Activated naive CD4-positive, alpha-beta T cell treated with anti-CD3 and anti-CD28 coated beads, Interleukin-2, amount 50 U/mL, for 24 hours (primary cell): Measurements from ENCODE around the gene DIAPH1.
A peak's percentile ranks its signal among the peaks of the same experiment; 100 is the strongest.
"Not testable (repeated sequence)": the region's sequence is repeated elsewhere in the genome, so short reads cannot be mapped to it uniquely, and the experiment has no call there.

ENCODE experiments used
- H3K27ac Mint-ChIP-seq: one replicate; pipeline ENCODE4 v1.8.0; 2021; ENCODE audit warnings: mild to moderate bottlenecking, mixed read lengths
- H3K27me3 Mint-ChIP-seq: one replicate; pipeline ENCODE4 v1.8.0; 2021; ENCODE audit warnings: mixed read lengths
- H3K36me3 Mint-ChIP-seq: one replicate; pipeline ENCODE4 v1.8.0; 2021; ENCODE audit warnings: mixed read lengths
- H3K4me1 Mint-ChIP-seq: one replicate; pipeline ENCODE4 v1.8.0; 2021; ENCODE audit warnings: mixed read lengths
- H3K4me3 Mint-ChIP-seq: one replicate; pipeline ENCODE4 v1.8.0; 2021; ENCODE audit warnings: mild to moderate bottlenecking, mixed read lengths
- H3K9me3 Mint-ChIP-seq: one replicate; pipeline ENCODE4 v1.8.0; 2021; ENCODE audit warnings: mixed read lengths

DIAPH1 gene

GRCh38 chr5:141632650-141633049, 13.8 kb upstream of the DIAPH1 start:
- H3K4me1 Mint-ChIP-seq, result peaks cover 43% of the 10 kb centered on the region
- H3K4me3 Mint-ChIP-seq, result no peak overlapping the region
- no peaks in the 10 kb centered on the region for H3K9me3 Mint-ChIP-seq
- no peak overlapping the region for H3K27ac Mint-ChIP-seq
- no peaks in the 10 kb centered on the region for H3K27me3 Mint-ChIP-seq
- peaks cover 6% of the 10 kb centered on the region for H3K36me3 Mint-ChIP-seq

- Mint-ChIP-seq H3K27me3 (no peaks in the 10 kb centered on the region), H3K9me3 (no peaks in the 10 kb centered on the region), H3K36me3 (peaks cover 9% of the 10 kb centered on the region), H3K27ac (no peak overlapping the region), H3K4me3 (no peak overlapping the region), H3K4me1 (peaks cover 36% of the 10 kb centered on the region)
Observed at GRCh38 chr5:141630570-141631140, 11.9 kb upstream of the DIAPH1 start.

- Mint-ChIP-seq H3K4me1 (peaks cover 26% of the 10 kb centered on the region), H3K36me3 (peaks cover 18% of the 10 kb centered on the region), H3K9me3 (no peaks in the 10 kb centered on the region), H3K27ac (no peak overlapping the region), H3K27me3 (no peaks in the 10 kb centered on the region), H3K4me3 (no peak overlapping the region)
Observed at GRCh38 chr5:141628175-141628788, 9.5 kb upstream of the DIAPH1 start.

- peaks cover 39% of the 10 kb centered on the region for H3K4me1 Mint-ChIP-seq
- peak overlapping the region; percentile 52 for H3K27ac Mint-ChIP-seq
- H3K36me3 Mint-ChIP-seq, result peaks cover 19% of the 10 kb centered on the region
- H3K27me3 Mint-ChIP-seq, result no peaks in the 10 kb centered on the region
- no peaks in the 10 kb centered on the region for H3K9me3 Mint-ChIP-seq
- H3K4me3 Mint-ChIP-seq, result peak overlapping the region; percentile 9
Observed at GRCh38 chr5:141623611-141624010, 4.8 kb upstream of the DIAPH1 start.

- Mint-ChIP-seq H3K27ac (peak overlapping the region; percentile 52), H3K36me3 (peaks cover 19% of the 10 kb centered on the region), H3K4me1 (peaks cover 39% of the 10 kb centered on the region), H3K4me3 (peak overlapping the region; percentile 9), H3K9me3 (no peaks in the 10 kb centered on the region), H3K27me3 (no peaks in the 10 kb centered on the region)
Observed at GRCh38 chr5:141623186-141623585, 4.4 kb upstream of the DIAPH1 start.

- H3K27ac Mint-ChIP-seq, result peak overlapping the region; percentile 99
- H3K27me3 Mint-ChIP-seq, result no peaks in the 10 kb centered on the region
- H3K4me1 Mint-ChIP-seq, result peaks cover 67% of the 10 kb centered on the region
- peak overlapping the region; percentile 97 for H3K4me3 Mint-ChIP-seq
- no peaks in the 10 kb centered on the region for H3K9me3 Mint-ChIP-seq
- H3K36me3 Mint-ChIP-seq, result peaks cover 5% of the 10 kb centered on the region
Observed at GRCh38 chr5:141618030-141618803, 583 bp downstream of the DIAPH1 start.

- Mint-ChIP-seq H3K4me1 (peaks cover 68% of the 10 kb centered on the region), H3K27me3 (no peaks in the 10 kb centered on the region), H3K36me3 (peaks cover 6% of the 10 kb centered on the region)
Observed at GRCh38 chr5:141617682-141618029, 1.1 kb downstream of the DIAPH1 start.

GRCh38 chr5:141617128-141617527, 1.7 kb downstream of the DIAPH1 start:
- Mint-ChIP-seq H3K36me3 (peaks cover 6% of the 10 kb centered on the region), H3K4me3 (peak overlapping the region; percentile 97), H3K27me3 (no peaks in the 10 kb centered on the region), H3K4me1 (peaks cover 70% of the 10 kb centered on the region), H3K9me3 (no peaks in the 10 kb centered on the region), H3K27ac (peak overlapping the region; percentile 99)

More at GRCh38 chr5:141617682-141618029, 1.1 kb downstream of the DIAPH1 start:
- Mint-ChIP-seq H3K4me3 (peak overlapping the region; percentile 97), H3K27ac (peak overlapping the region; percentile 99), H3K9me3 (no peaks in the 10 kb centered on the region)

- H3K27me3 Mint-ChIP-seq, result no peaks in the 10 kb centered on the region
- H3K27ac Mint-ChIP-seq, result peak overlapping the region; percentile 99
- H3K36me3 Mint-ChIP-seq, result peaks cover 6% of the 10 kb centered on the region
- no peaks in the 10 kb centered on the region for H3K9me3 Mint-ChIP-seq
- peaks cover 69% of the 10 kb centered on the region for H3K4me1 Mint-ChIP-seq
- peak overlapping the region; percentile 97 for H3K4me3 Mint-ChIP-seq
Observed at GRCh38 chr5:141615991-141616720, 2.6 kb downstream of the DIAPH1 start.

GRCh38 chr5:141613344-141613743, 5.5 kb downstream of the DIAPH1 start:
- Mint-ChIP-seq H3K36me3 (peaks cover 9% of the 10 kb centered on the region), H3K27me3 (no peaks in the 10 kb centered on the region), H3K27ac (peak overlapping the region; percentile 6), H3K9me3 (no peaks in the 10 kb centered on the region), H3K4me1 (peaks cover 82% of the 10 kb centered on the region), H3K4me3 (peak overlapping the region; percentile 67)

- H3K36me3 Mint-ChIP-seq, result peaks cover 15% of the 10 kb centered on the region
- no peaks in the 10 kb centered on the region for H3K9me3 Mint-ChIP-seq
- H3K27me3 Mint-ChIP-seq, result no peaks in the 10 kb centered on the region
- peak overlapping the region; percentile 87 for H3K27ac Mint-ChIP-seq
- peak overlapping the region; percentile 43 for H3K4me3 Mint-ChIP-seq
- peaks cover 89% of the 10 kb centered on the region for H3K4me1 Mint-ChIP-seq
Observed at GRCh38 chr5:141611289-141611688, 7.5 kb downstream of the DIAPH1 start.

- H3K9me3 Mint-ChIP-seq, H3K27me3 Mint-ChIP-seq: not testable (repeated sequence)
- Mint-ChIP-seq H3K27ac (peak overlapping the region; percentile 88), H3K36me3 (peaks cover 15% of the 10 kb centered on the region), H3K4me3 (peak overlapping the region; percentile 70), H3K4me1 (peaks cover 94% of the 10 kb centered on the region)
Observed at GRCh38 chr5:141609921-141610320, 8.9 kb downstream of the DIAPH1 start.

GRCh38 chr5:141609044-141609443, 9.8 kb downstream of the DIAPH1 start:
- Mint-ChIP-seq H3K27ac (no peak overlapping the region), H3K4me1 (peaks cover 94% of the 10 kb centered on the region), H3K9me3 (no peaks in the 10 kb centered on the region), H3K36me3 (peaks cover 15% of the 10 kb centered on the region), H3K4me3 (no peak overlapping the region), H3K27me3 (no peaks in the 10 kb centered on the region)

GRCh38 chr5:141608557-141608956, 10.2 kb downstream of the DIAPH1 start:
- H3K36me3 Mint-ChIP-seq, result peaks cover 15% of the 10 kb centered on the region
- no peaks in the 10 kb centered on the region for H3K9me3 Mint-ChIP-seq
- H3K4me3 Mint-ChIP-seq, result peak overlapping the region; percentile 47
- peaks cover 94% of the 10 kb centered on the region for H3K4me1 Mint-ChIP-seq
- H3K27me3 Mint-ChIP-seq, result no peaks in the 10 kb centered on the region
- H3K27ac Mint-ChIP-seq, result peak overlapping the region; percentile 89

GRCh38 chr5:141608046-141608445, 10.8 kb downstream of the DIAPH1 start:
- H3K27me3 Mint-ChIP-seq, result no peaks in the 10 kb centered on the region
- H3K36me3 Mint-ChIP-seq, result peaks cover 12% of the 10 kb centered on the region
- peaks cover 93% of the 10 kb centered on the region for H3K4me1 Mint-ChIP-seq
- peak overlapping the region; percentile 47 for H3K4me3 Mint-ChIP-seq
- H3K27ac Mint-ChIP-seq, result peak overlapping the region; percentile 89
- no peaks in the 10 kb centered on the region for H3K9me3 Mint-ChIP-seq
